NCI-H146 treated with DMSO at 0.1 percent for 48 hours (cell line): ENCODE data around the gene GMIP.

Experiments
- DNase-seq: peaks from one replicate; lab custom pipeline; 2025; ENCODE audit not compliant: unreplicated experiment; lab: John Stamatoyannopoulos, UW

The GMIP gene

GRCh38 chr19:19579533-19580361 is 63.7 kb downstream of the GMIP start:
- DNase-seq: no peak
